KMS-11 (cell line): ENCODE measurements around the gene CYBC1.
A peak's percentile ranks its signal among the peaks of the same experiment; 100 is the strongest.

Experiments used
- H2AFZ ChIP-seq: fragments of 200-600 bp; sonication (generic); 2 replicates; pipeline ENCODE4 v1.6.1; 2016; ENCODE audit warnings: antibody characterized with exemption, mixed run types, low read depth
- H3K27ac ChIP-seq: fragments of 200-600 bp; sonication (generic); 2 replicates; pipeline ENCODE4 v1.6.1; 2016; ENCODE audit warnings: mild to moderate bottlenecking, mixed run types
- H3K27me3 ChIP-seq: fragments of 200-600 bp; sonication (generic); 2 replicates; pipeline ENCODE4 v1.6.1; 2017; ENCODE audit warnings: mild to moderate bottlenecking, low read depth, mixed run types, moderate library complexity; ENCODE audit not compliant: insufficient read depth
- H3K36me3 ChIP-seq: fragments of 200-600 bp; sonication (generic); 2 replicates; pipeline ENCODE4 v1.6.1; 2017; ENCODE audit warnings: mild to moderate bottlenecking, mixed run types; ENCODE audit not compliant: insufficient read depth
- H3K4me1 ChIP-seq: fragments of 200-600 bp; sonication (generic); 2 replicates; pipeline ENCODE4 v1.6.1; 2016; ENCODE audit warnings: mild to moderate bottlenecking, low read depth, mixed run types; ENCODE audit not compliant: poor library complexity, severe bottlenecking
- H3K4me2 ChIP-seq: fragments of 200-600 bp; sonication (generic); 2 replicates; pipeline ENCODE4 v1.7.0; 2016; ENCODE audit warnings: mild to moderate bottlenecking, mixed run types
- H3K4me3 ChIP-seq: fragments of 200-600 bp; sonication (generic); IDR thresholded peaks from 2 replicates; pipeline ENCODE4 v1.6.1; 2017; ENCODE audit warnings: low read depth, low read length, mixed read lengths; ENCODE audit not compliant: insufficient read depth
- H3K79me2 ChIP-seq: fragments of 200-600 bp; sonication (generic); 2 replicates; pipeline ENCODE4 v1.6.1; 2016; ENCODE audit warnings: low read depth, mixed run types; ENCODE audit not compliant: insufficient read depth
- H3K9ac ChIP-seq: fragments of 200-600 bp; sonication (generic); 2 replicates; pipeline ENCODE4 v1.6.1; 2016; ENCODE audit warnings: mild to moderate bottlenecking, mixed run types
- H4K20me1 ChIP-seq: fragments of 200-600 bp; sonication (generic); 2 replicates; pipeline ENCODE4 v1.6.1; 2016; ENCODE audit warnings: mild to moderate bottlenecking, mixed run types; ENCODE audit not compliant: insufficient read depth
- TF ChIP-seq, protein P1 (sequence below): fragments of 200-600 bp; sonication (generic); conservative IDR thresholded peaks from 2 replicates; pipeline ENCODE4 v1.6.1; 2017; ENCODE audit warnings: low read depth, mild to moderate bottlenecking, antibody characterized with exemption, low read length, moderate library complexity, mixed read lengths

CYBC1 gene

GRCh38 chr17:82434216-82434565 lies 16.4 kb downstream of the CYBC1 start:
- Histone ChIP-seq H3K27me3 (no peaks in the 10 kb centered on the region), H3K9ac (no peak overlapping the region), H3K36me3 (no peaks in the 10 kb centered on the region), H3K79me2 (no peaks in the 10 kb centered on the region), H3K27ac (no peak overlapping the region; the same call in 1 of the 2 replicates), H3K4me2 (peak overlapping the region; percentile 35; the same call in 1 of the 2 replicates), H3K4me3 (no peak overlapping the region), H4K20me1 (no peaks in the 10 kb centered on the region), H2AFZ (no peak overlapping the region), H3K4me1 (peaks cover 10% of the 10 kb centered on the region)
- TF ChIP-seq, protein P1, sequence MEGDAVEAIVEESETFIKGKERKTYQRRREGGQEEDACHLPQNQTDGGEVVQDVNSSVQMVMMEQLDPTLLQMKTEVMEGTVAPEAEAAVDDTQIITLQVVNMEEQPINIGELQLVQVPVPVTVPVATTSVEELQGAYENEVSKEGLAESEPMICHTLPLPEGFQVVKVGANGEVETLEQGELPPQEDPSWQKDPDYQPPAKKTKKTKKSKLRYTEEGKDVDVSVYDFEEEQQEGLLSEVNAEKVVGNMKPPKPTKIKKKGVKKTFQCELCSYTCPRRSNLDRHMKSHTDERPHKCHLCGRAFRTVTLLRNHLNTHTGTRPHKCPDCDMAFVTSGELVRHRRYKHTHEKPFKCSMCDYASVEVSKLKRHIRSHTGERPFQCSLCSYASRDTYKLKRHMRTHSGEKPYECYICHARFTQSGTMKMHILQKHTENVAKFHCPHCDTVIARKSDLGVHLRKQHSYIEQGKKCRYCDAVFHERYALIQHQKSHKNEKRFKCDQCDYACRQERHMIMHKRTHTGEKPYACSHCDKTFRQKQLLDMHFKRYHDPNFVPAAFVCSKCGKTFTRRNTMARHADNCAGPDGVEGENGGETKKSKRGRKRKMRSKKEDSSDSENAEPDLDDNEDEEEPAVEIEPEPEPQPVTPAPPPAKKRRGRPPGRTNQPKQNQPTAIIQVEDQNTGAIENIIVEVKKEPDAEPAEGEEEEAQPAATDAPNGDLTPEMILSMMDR, result no peak

DNA sequence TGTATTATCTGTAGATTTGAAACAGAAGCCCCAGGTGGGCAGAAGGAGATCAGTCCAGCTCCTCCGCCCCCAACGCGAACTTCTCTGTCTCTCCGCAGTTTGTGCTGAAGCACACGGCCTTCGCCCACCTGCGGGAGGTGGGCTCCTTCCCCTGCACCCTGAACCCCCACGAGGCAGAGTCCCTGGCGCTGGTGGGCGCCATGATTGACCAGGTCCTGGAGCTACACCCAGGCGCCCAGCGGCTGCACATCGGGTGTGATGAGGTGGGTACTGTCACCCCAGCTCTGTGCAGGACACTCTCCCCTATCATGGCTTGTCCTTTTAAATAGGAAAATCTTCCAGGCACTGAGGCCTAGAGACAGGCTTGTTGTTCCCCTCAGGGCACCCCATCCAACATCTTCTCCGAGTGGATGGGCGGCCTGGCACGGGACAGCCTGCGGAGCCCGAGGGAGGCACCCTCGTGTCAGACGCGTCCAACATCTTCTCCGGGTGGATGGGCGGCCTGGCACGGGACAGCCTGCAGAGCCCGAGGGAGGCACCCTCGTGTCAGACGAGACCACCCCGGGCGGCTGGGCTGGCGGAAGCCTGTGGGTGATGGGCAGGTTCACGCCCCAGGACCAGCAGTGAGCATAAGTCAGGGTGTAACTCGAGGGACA lies 16.9 kb downstream of the CYBC1 start:
- H3K4me3 ChIP-seq, result no peak overlapping the region
- TF ChIP-seq, protein P1, result no peak
- H2AFZ ChIP-seq, result no peak overlapping the region
- H3K27me3 ChIP-seq, result no peaks in the 10 kb centered on the region
- H3K9ac ChIP-seq, result no peak overlapping the region
- no peaks in the 10 kb centered on the region for H3K36me3 ChIP-seq
- H3K27ac ChIP-seq, result no peak overlapping the region
- no peaks in the 10 kb centered on the region for H3K79me2 ChIP-seq
- H3K4me2 ChIP-seq, result peak overlapping the region; percentile 35; the same call in 1 of the 2 replicates
- peaks cover 10% of the 10 kb centered on the region for H3K4me1 ChIP-seq
- H4K20me1 ChIP-seq, result no peaks in the 10 kb centered on the region

DNA sequence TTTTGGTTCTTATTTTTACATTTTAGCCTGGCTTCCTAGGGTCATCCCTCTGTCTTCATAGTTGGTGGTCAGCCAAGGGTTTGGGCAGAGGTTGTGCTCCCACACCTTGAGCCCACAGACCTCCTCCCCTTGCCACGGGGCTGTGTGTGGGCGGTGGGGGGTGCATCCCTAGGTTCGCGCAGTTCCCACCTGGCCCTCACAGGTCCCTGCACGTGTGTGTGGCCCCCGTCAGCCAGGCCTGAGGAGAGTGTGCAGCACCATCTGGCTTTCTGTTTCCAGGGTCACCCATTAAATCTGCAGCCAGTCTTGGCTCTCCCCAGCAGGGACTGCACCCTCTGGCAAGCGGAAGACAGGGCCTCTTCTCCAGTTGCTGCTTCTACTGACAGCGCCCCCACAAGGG lies 18.5 kb downstream of the CYBC1 start:
- Histone ChIP-seq H3K36me3 (no peaks in the 10 kb centered on the region), H3K4me3 (no peak overlapping the region), H3K79me2 (no peaks in the 10 kb centered on the region), H3K4me1 (peaks cover 10% of the 10 kb centered on the region), H2AFZ (no peak overlapping the region), H3K4me2 (no peak overlapping the region), H3K9ac (no peak overlapping the region), H4K20me1 (no peaks in the 10 kb centered on the region), H3K27me3 (no peaks in the 10 kb centered on the region), H3K27ac (no peak overlapping the region)
- TF ChIP-seq, protein P1, result no peak

- Histone ChIP-seq H3K9ac (no peak overlapping the region), H3K4me2 (no peak overlapping the region), H3K4me3 (no peak overlapping the region), H3K4me1 (peaks cover 10% of the 10 kb centered on the region), H3K36me3 (no peaks in the 10 kb centered on the region), H3K79me2 (no peaks in the 10 kb centered on the region), H2AFZ (no peak overlapping the region), H3K27ac (no peak overlapping the region), H4K20me1 (no peaks in the 10 kb centered on the region), H3K27me3 (no peaks in the 10 kb centered on the region)
- TF ChIP-seq, protein P1, result no peak
Measured at GRCh38 chr17:82429824-82430223, 20.7 kb downstream of the CYBC1 start.
